ENCODE results near the gene UQCR11.
"Not testable (repeated sequence)": the region's sequence is repeated elsewhere in the genome, so short reads cannot be mapped to it uniquely, and the experiment has no call there.

The UQCR11 gene

GRCh38 chr19:1647501-1648458 lies 42.5 kb upstream of the UQCR11 start:
- H3K27me3 ChIP-seq (ENCODE audit: control insufficient read depth, insufficient read depth, low read length), result no peaks in the 10 kb centered on the region
- no peaks in the 10 kb centered on the region for H3K9me3 ChIP-seq (ENCODE audit: control insufficient read depth, insufficient read depth, low read length)
- H3K4me1 ChIP-seq (ENCODE audit: control insufficient read depth, insufficient read depth, low read length), result peaks cover 5% of the 10 kb centered on the region
- no peak overlapping the region for H3K4me3 ChIP-seq (ENCODE audit: low read depth, low read length)
- H3K36me3 ChIP-seq (ENCODE audit: control insufficient read depth, insufficient read depth, low read length), result peaks cover 73% of the 10 kb centered on the region
- H3K27ac ChIP-seq (ENCODE audit: low read depth, low read length), result no peak overlapping the region
- no peak overlapping the region for H3K9ac ChIP-seq (ENCODE audit: low read depth, low read length)

- Histone ChIP-seq H3K36me3 (ENCODE audit: control insufficient read depth, insufficient read depth, low read length) (peaks cover 82% of the 10 kb centered on the region), H3K9ac (ENCODE audit: low read depth, low read length) (no peak overlapping the region), H3K4me3 (ENCODE audit: low read depth, low read length) (no peak overlapping the region), H3K27me3 (ENCODE audit: control insufficient read depth, insufficient read depth, low read length) (no peaks in the 10 kb centered on the region), H3K27ac (ENCODE audit: low read depth, low read length) (no peak overlapping the region), H3K4me1 (ENCODE audit: control insufficient read depth, insufficient read depth, low read length) (peaks cover 5% of the 10 kb centered on the region), H3K9me3 (ENCODE audit: control insufficient read depth, insufficient read depth, low read length) (no peaks in the 10 kb centered on the region)
Measured at GRCh38 chr19:1646659-1647453, 41.6 kb upstream of the UQCR11 start.

GRCh38 chr19:1646149-1646548 lies 40.9 kb upstream of the UQCR11 start:
- peaks cover 89% of the 10 kb centered on the region for H3K36me3 ChIP-seq (ENCODE audit: control insufficient read depth, insufficient read depth, low read length)
- H3K9ac ChIP-seq (ENCODE audit: low read depth, low read length), result no peak overlapping the region

GRCh38 chr19:1645299-1645698 lies 40.0 kb upstream of the UQCR11 start:
- H3K9me3 ChIP-seq (ENCODE audit: control insufficient read depth, insufficient read depth, low read length), result no peaks in the 10 kb centered on the region
- peaks cover 4% of the 10 kb centered on the region for H3K4me1 ChIP-seq (ENCODE audit: control insufficient read depth, insufficient read depth, low read length)
- H3K9ac ChIP-seq (ENCODE audit: low read depth, low read length), result no peak overlapping the region
- no peak overlapping the region for H3K27ac ChIP-seq (ENCODE audit: low read depth, low read length)
- peaks cover 93% of the 10 kb centered on the region for H3K36me3 ChIP-seq (ENCODE audit: control insufficient read depth, insufficient read depth, low read length)
- no peaks in the 10 kb centered on the region for H3K27me3 ChIP-seq (ENCODE audit: control insufficient read depth, insufficient read depth, low read length)
- no peak overlapping the region for H3K4me3 ChIP-seq (ENCODE audit: low read depth, low read length)

More at GRCh38 chr19:1646149-1646548, 40.9 kb upstream of the UQCR11 start:
- no peak overlapping the region for H3K27ac ChIP-seq (ENCODE audit: low read depth, low read length)
- peaks cover 5% of the 10 kb centered on the region for H3K4me1 ChIP-seq (ENCODE audit: control insufficient read depth, insufficient read depth, low read length)
- no peaks in the 10 kb centered on the region for H3K27me3 ChIP-seq (ENCODE audit: control insufficient read depth, insufficient read depth, low read length)
- no peak overlapping the region for H3K4me3 ChIP-seq (ENCODE audit: low read depth, low read length)
- H3K9me3 ChIP-seq (ENCODE audit: control insufficient read depth, insufficient read depth, low read length), result no peaks in the 10 kb centered on the region

- H3K4me1 ChIP-seq (ENCODE audit: control insufficient read depth, insufficient read depth, low read length), result no peaks in the 10 kb centered on the region
- H3K9me3 ChIP-seq (ENCODE audit: control insufficient read depth, insufficient read depth, low read length), result no peaks in the 10 kb centered on the region
- peaks cover 93% of the 10 kb centered on the region for H3K36me3 ChIP-seq (ENCODE audit: control insufficient read depth, insufficient read depth, low read length)
- no peak overlapping the region for H3K4me3 ChIP-seq (ENCODE audit: low read depth, low read length)
- H3K27ac ChIP-seq (ENCODE audit: low read depth, low read length), result no peak overlapping the region
- H3K27me3 ChIP-seq (ENCODE audit: control insufficient read depth, insufficient read depth, low read length), result no peaks in the 10 kb centered on the region
- H3K9ac ChIP-seq (ENCODE audit: low read depth, low read length), result no peak overlapping the region
Measured at GRCh38 chr19:1644070-1644469, 38.8 kb upstream of the UQCR11 start.

GRCh38 chr19:1640893-1641448 lies 35.7 kb upstream of the UQCR11 start:
- not testable (repeated sequence) for H3K4me3 ChIP-seq (ENCODE audit: low read depth, low read length); H3K9ac ChIP-seq (ENCODE audit: low read depth, low read length); H3K9me3 ChIP-seq (ENCODE audit: control insufficient read depth, insufficient read depth, low read length); H3K27ac ChIP-seq (ENCODE audit: low read depth, low read length); H3K27me3 ChIP-seq (ENCODE audit: control insufficient read depth, insufficient read depth, low read length); H3K4me1 ChIP-seq (ENCODE audit: control insufficient read depth, insufficient read depth, low read length)
- H3K36me3 ChIP-seq (ENCODE audit: control insufficient read depth, insufficient read depth, low read length), result peaks cover 90% of the 10 kb centered on the region

GRCh38 chr19:1636325-1637236 lies 31.3 kb upstream of the UQCR11 start:
- Histone ChIP-seq H3K9me3 (ENCODE audit: control insufficient read depth, insufficient read depth, low read length) (no peaks in the 10 kb centered on the region), H3K4me1 (ENCODE audit: control insufficient read depth, insufficient read depth, low read length) (no peaks in the 10 kb centered on the region), H3K9ac (ENCODE audit: low read depth, low read length) (no peak overlapping the region), H3K27me3 (ENCODE audit: control insufficient read depth, insufficient read depth, low read length) (no peaks in the 10 kb centered on the region), H3K27ac (ENCODE audit: low read depth, low read length) (no peak overlapping the region), H3K4me3 (ENCODE audit: low read depth, low read length) (no peak overlapping the region), H3K36me3 (ENCODE audit: control insufficient read depth, insufficient read depth, low read length) (peaks cover 84% of the 10 kb centered on the region)

- H3K9ac ChIP-seq (ENCODE audit: low read depth, low read length), result no peak overlapping the region
- no peak overlapping the region for H3K4me3 ChIP-seq (ENCODE audit: low read depth, low read length)
- no peaks in the 10 kb centered on the region for H3K4me1 ChIP-seq (ENCODE audit: control insufficient read depth, insufficient read depth, low read length)
- H3K9me3 ChIP-seq (ENCODE audit: control insufficient read depth, insufficient read depth, low read length), result no peaks in the 10 kb centered on the region
- no peaks in the 10 kb centered on the region for H3K27me3 ChIP-seq (ENCODE audit: control insufficient read depth, insufficient read depth, low read length)
- H3K27ac ChIP-seq (ENCODE audit: low read depth, low read length), result no peak overlapping the region
- peaks cover 86% of the 10 kb centered on the region for H3K36me3 ChIP-seq (ENCODE audit: control insufficient read depth, insufficient read depth, low read length)
Measured at GRCh38 chr19:1634938-1635243, 29.6 kb upstream of the UQCR11 start.

- H3K4me3 ChIP-seq (ENCODE audit: low read depth, low read length), result no peak overlapping the region
- H3K4me1 ChIP-seq (ENCODE audit: control insufficient read depth, insufficient read depth, low read length), result no peaks in the 10 kb centered on the region
- no peaks in the 10 kb centered on the region for H3K9me3 ChIP-seq (ENCODE audit: control insufficient read depth, insufficient read depth, low read length)
- no peak overlapping the region for H3K9ac ChIP-seq (ENCODE audit: low read depth, low read length)
- H3K36me3 ChIP-seq (ENCODE audit: control insufficient read depth, insufficient read depth, low read length), result peaks cover 84% of the 10 kb centered on the region
- no peaks in the 10 kb centered on the region for H3K27me3 ChIP-seq (ENCODE audit: control insufficient read depth, insufficient read depth, low read length)
- H3K27ac ChIP-seq (ENCODE audit: low read depth, low read length), result no peak overlapping the region
Measured at GRCh38 chr19:1634242-1634937, 29.1 kb upstream of the UQCR11 start.

- H3K36me3 ChIP-seq (ENCODE audit: control insufficient read depth, insufficient read depth, low read length), result peaks cover 74% of the 10 kb centered on the region
- H3K4me3 ChIP-seq (ENCODE audit: low read depth, low read length), result no peak overlapping the region
- no peaks in the 10 kb centered on the region for H3K27me3 ChIP-seq (ENCODE audit: control insufficient read depth, insufficient read depth, low read length)
- H3K9me3 ChIP-seq (ENCODE audit: control insufficient read depth, insufficient read depth, low read length), result no peaks in the 10 kb centered on the region
- no peak overlapping the region for H3K27ac ChIP-seq (ENCODE audit: low read depth, low read length)
- no peaks in the 10 kb centered on the region for H3K4me1 ChIP-seq (ENCODE audit: control insufficient read depth, insufficient read depth, low read length)
- H3K9ac ChIP-seq (ENCODE audit: low read depth, low read length), result no peak overlapping the region
Measured at GRCh38 chr19:1633269-1633826, 28.1 kb upstream of the UQCR11 start.

Measured in HUES48 (cell line).